Endothelial cell (in vitro differentiated cells): ENCODE data around the gene CD300LF. TPM values are rescaled to one million over a fixed set of nuclear protein-coding genes. Genes with fewer than 3 reads are reported as not detected.

Experiments
- DNase-seq: peaks from one replicate; pipeline ENCODE4 v3.0.0; 2021; ENCODE audit warnings: low spot score
- H3K27ac Mint-ChIP-seq: one replicate; pipeline ENCODE4 v1.8.0; 2021; ENCODE audit warnings: mixed read lengths, inconsistent platforms; ENCODE audit not compliant: unreplicated experiment
- H3K27me3 Mint-ChIP-seq: one replicate; pipeline ENCODE4 v1.8.0; 2021; ENCODE audit warnings: mild to moderate bottlenecking, moderate library complexity, mixed read lengths, inconsistent platforms; ENCODE audit not compliant: unreplicated experiment
- H3K36me3 Mint-ChIP-seq: one replicate; pipeline ENCODE4 v1.8.0; 2021; ENCODE audit warnings: mild to moderate bottlenecking, low read depth, mixed read lengths, inconsistent platforms; ENCODE audit not compliant: unreplicated experiment
- H3K4me1 Mint-ChIP-seq: one replicate; pipeline ENCODE4 v1.8.0; 2021; ENCODE audit warnings: mild to moderate bottlenecking, mixed read lengths, inconsistent platforms; ENCODE audit not compliant: unreplicated experiment
- H3K4me3 Mint-ChIP-seq: one replicate; pipeline ENCODE4 v1.8.0; 2021; ENCODE audit warnings: mild to moderate bottlenecking, mixed read lengths, inconsistent platforms; ENCODE audit not compliant: unreplicated experiment
- H3K9me3 Mint-ChIP-seq: one replicate; pipeline ENCODE4 v1.8.0; 2021; ENCODE audit warnings: mixed read lengths, inconsistent platforms; ENCODE audit not compliant: unreplicated experiment
- total RNA-seq: library from RNA; stranded (reverse); fragmentation: NEBNext Ultra II Directional; extraction: Animal tissue kit (Norgen Biotek cat#: 25700); gene quantifications from one replicate; pipeline ENCODE4 v1.2.1, GENCODE V29; 2021; ENCODE audit not compliant: unreplicated experiment
- TF ChIP-seq, protein P1 (sequence below): fragments of 200-600 bp; sonication (generic); IDR thresholded peaks from one replicate; pipeline ENCODE4 v1.5.0; 2021; ENCODE audit warnings: antibody characterized with exemption; ENCODE audit not compliant: unreplicated experiment

CD300LF gene
- total RNA-seq, 1 donor from 2014 or later: not detected

DNA sequence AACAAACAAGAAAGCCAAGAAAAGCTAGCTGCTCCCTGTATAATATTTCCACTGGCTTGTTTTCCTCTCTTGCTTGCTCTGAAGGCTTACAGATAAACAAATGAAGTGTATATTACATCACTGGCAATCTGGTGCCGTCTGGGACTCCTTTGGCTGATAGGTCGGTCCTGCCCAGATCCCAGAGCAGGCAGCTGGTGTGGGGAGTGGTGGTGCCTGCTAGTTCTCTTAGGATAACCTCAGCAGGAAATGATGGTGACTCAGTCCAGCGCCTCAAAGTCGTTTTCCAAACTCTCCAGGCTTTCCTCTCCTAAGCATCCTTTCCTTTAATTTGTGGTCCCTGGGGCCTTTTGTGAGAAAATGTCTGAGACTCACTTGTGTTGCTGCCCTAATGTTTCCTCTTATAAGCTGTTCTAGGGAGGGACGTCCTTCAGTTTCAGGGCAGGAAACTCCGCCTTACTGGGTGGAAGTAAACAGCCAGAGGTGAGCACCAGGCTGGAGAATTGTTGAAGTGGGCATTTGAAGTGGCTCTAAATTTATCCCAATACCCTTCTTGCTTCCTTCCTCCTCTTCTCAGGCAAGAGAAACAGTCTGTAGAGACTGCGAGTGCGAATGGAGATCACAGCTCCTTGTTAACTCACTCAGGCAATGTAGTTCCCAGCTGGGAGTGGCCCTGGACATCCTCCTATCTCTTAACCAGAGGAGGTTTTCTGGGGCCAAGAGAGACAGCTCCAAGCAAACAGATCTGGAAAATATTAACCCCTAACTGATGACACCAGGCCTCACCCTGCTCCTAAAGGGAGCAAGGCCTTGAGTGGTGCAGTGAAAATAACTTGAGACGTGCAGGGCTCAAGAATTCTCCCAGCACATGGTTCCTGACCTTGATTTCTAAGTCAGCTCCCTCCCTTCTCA lies 34.9 kb downstream of the CD300LF start:
- TF ChIP-seq, protein P1, sequence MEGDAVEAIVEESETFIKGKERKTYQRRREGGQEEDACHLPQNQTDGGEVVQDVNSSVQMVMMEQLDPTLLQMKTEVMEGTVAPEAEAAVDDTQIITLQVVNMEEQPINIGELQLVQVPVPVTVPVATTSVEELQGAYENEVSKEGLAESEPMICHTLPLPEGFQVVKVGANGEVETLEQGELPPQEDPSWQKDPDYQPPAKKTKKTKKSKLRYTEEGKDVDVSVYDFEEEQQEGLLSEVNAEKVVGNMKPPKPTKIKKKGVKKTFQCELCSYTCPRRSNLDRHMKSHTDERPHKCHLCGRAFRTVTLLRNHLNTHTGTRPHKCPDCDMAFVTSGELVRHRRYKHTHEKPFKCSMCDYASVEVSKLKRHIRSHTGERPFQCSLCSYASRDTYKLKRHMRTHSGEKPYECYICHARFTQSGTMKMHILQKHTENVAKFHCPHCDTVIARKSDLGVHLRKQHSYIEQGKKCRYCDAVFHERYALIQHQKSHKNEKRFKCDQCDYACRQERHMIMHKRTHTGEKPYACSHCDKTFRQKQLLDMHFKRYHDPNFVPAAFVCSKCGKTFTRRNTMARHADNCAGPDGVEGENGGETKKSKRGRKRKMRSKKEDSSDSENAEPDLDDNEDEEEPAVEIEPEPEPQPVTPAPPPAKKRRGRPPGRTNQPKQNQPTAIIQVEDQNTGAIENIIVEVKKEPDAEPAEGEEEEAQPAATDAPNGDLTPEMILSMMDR: no peak
- Mint-ChIP-seq H3K4me3 (no peak overlapping the region), H3K36me3 (no peaks in the 10 kb centered on the region), H3K27me3 (peaks cover 6% of the 10 kb centered on the region), H3K4me1 (peaks cover 11% of the 10 kb centered on the region), H3K27ac (no peak overlapping the region), H3K9me3 (no peaks in the 10 kb centered on the region)
- DNase-seq: no peak

DNA sequence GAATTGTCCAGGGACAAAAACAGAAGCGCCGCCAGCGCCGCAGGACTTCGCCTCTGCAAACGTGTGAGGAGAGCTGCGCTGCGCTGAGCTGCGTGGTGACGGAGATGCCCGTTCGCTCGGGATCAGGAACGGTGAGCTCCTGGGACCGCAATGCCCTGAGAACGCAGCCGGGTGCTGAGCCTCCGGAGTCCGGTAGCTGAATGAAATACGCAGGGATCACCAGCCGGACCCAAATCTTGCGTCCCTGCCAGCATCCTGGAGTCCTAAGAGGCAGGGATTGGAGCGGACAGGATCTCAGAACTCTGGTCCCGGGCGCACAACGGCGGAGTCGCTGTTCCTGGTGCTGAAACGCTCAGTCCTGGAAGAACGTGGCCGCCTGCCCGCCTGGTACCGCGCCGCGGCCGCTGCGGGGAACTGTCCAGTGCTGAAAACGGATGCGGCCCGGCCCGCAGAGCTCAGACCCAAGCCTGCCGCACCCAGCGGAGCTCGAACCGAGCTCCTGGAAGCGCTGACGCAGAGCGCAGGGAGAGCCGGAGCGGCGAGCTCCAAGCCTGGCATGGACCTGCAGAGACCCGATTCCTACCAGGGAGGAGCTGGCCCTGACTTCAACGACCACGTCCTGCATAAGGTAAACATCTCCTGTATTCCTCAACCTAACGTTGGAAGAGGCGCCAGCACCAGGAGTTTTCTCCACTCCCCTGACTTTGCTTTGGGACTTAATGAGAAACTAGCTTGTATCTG lies 41.5 kb downstream of the CD300LF start:
- TF ChIP-seq, protein P1: no peak
- Mint-ChIP-seq H3K4me1 (peaks cover 4% of the 10 kb centered on the region), H3K27me3 (peaks cover 4% of the 10 kb centered on the region), H3K9me3 (no peaks in the 10 kb centered on the region), H3K36me3 (no peaks in the 10 kb centered on the region), H3K27ac (no peak overlapping the region), H3K4me3 (no peak overlapping the region)
- peak; percentile 94 for DNase-seq

DNA sequence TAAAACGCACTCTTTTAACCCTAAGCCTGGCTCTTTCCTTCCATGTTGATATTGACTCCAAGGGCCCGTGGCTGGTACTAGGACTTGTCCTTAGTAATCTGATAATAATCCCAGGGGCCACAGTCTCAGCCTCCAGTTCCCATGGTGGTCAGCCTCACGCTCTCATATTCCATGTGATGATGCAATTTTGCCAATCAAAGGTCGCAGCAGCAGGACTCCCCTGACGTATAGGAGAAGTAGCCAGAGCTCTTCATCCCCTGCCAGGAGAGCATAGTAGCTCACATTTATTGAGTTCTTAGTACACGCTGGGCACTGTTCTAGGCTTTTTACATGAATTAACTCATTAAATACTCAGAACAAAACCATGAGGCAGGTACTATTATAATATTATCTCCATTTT lies 42.4 kb downstream of the CD300LF start:
- DNase-seq: no peak
- TF ChIP-seq, protein P1: no peak
- H3K4me3 Mint-ChIP-seq: no peak overlapping the region
- H3K27ac Mint-ChIP-seq: no peak overlapping the region
- H3K4me1 Mint-ChIP-seq: peaks cover 4% of the 10 kb centered on the region
- H3K27me3 Mint-ChIP-seq: peaks cover 4% of the 10 kb centered on the region
- no peaks in the 10 kb centered on the region for H3K36me3 Mint-ChIP-seq
- no peaks in the 10 kb centered on the region for H3K9me3 Mint-ChIP-seq

DNA sequence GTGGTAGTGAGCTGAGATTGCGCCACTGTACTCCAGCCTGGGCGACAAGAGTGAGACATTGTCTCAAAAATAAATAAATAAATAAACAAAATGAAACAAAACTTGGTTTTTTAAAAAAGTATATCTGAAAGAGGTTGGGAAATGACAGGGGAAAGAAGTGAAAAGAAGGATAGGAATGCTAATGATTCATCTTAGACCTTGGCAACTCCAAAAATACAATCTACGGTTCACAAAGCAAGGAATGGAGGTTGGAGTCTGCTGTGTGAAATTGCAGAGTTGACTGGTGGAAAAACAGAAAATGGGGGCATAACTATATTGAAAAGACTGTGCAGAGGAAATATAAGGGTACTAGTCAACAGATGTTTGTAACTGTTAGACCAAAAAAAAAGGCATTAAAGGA lies 49.2 kb downstream of the CD300LF start:
- H3K27me3 Mint-ChIP-seq: no peaks in the 10 kb centered on the region
- H3K4me1 Mint-ChIP-seq: peaks cover 2% of the 10 kb centered on the region
- TF ChIP-seq, protein P1: no peak
- H3K27ac Mint-ChIP-seq: no peak overlapping the region
- H3K36me3 Mint-ChIP-seq: no peaks in the 10 kb centered on the region
- no peaks in the 10 kb centered on the region for H3K9me3 Mint-ChIP-seq
- H3K4me3 Mint-ChIP-seq: no peak overlapping the region
- no peak for DNase-seq

DNA sequence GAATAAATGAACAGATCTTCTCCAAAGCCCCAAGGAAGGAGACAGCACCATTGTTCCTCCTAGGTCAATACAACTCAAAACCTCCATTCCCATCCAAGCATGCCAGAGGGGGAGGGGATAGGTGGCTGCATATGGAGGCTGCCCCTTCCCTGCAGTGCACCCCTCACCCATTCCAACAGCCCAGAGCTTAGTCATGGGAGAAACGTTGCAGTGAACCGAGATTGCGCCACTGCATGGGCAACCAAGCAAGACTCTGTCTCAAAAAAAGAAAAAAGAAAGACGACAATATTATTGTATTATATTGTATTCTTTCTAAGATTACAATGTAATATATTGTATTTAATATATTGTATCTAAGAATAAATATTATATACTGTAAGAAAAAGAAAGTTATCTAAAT lies 52.8 kb downstream of the CD300LF start:
- Mint-ChIP-seq H3K4me1 (peaks cover 2% of the 10 kb centered on the region), H3K36me3 (no peaks in the 10 kb centered on the region), H3K27ac (no peak overlapping the region), H3K9me3 (no peaks in the 10 kb centered on the region), H3K4me3 (no peak overlapping the region), H3K27me3 (no peaks in the 10 kb centered on the region)
- DNase-seq: no peak
- TF ChIP-seq, protein P1: no peak
